GM12878 (cell line): ENCODE results near the gene DCC.

Experiments used
- BACH1 ChIP-seq: fragments of 450-650 bp; IDR thresholded peaks from 2 replicates; pipeline ENCODE4 v1.6.1; 2017; ENCODE audit warnings: mild to moderate bottlenecking, borderline replicate concordance
- CHD4 ChIP-seq: fragments of 200-600 bp; sonication (generic); IDR thresholded peaks from 2 replicates; pipeline ENCODE4 v1.6.1; 2016; ENCODE audit warnings: mild to moderate bottlenecking
- EP300 ChIP-seq, 2 experiments: fragments of 150-350 bp in 1 of 2; IDR thresholded peaks; 2 replicates each; pipeline ENCODE4 v1.6.1; 2011 to 2012; ENCODE audit warnings: low read depth in 2 of 2, low read length in 2 of 2, borderline replicate concordance in 1 of 2, improper control_type of control experiment in 1 of 2, inconsistent platforms in 1 of 2; ENCODE audit not compliant: control insufficient read depth in 1 of 2
- EZH2 ChIP-seq: IDR thresholded peaks from 2 replicates; pipeline ENCODE4 v1.6.1; 2012; ENCODE audit warnings: low read depth, mild to moderate bottlenecking, control low read depth, inconsistent platforms, low read length, borderline replicate concordance; ENCODE audit not compliant: control insufficient read depth
- FOS ChIP-seq: IDR thresholded peaks from 3 replicates; pipeline ENCODE4 v1.6.1; 2011; ENCODE audit warnings: borderline replicate concordance; ENCODE audit not compliant: insufficient read length; ENCODE audit errors: extremely low read depth
- JUND ChIP-seq: IDR thresholded peaks from 2 replicates; pipeline ENCODE4 v1.6.1; 2012; ENCODE audit warnings: low read depth, mild to moderate bottlenecking, low read length, improper control_type of control experiment, moderate library complexity
- MYC ChIP-seq: IDR thresholded peaks from 2 replicates; pipeline ENCODE4 v1.6.1; 2011; ENCODE audit warnings: mild to moderate bottlenecking, low read length, moderate library complexity, inconsistent platforms; ENCODE audit not compliant: insufficient read depth, insufficient replicate concordance, insufficient read length, severe bottlenecking
- POLR2A ChIP-seq: IDR thresholded peaks from 2 replicates; pipeline ENCODE4 v1.6.1; 2011; ENCODE audit warnings: low read depth, mild to moderate bottlenecking, low read length
- RAD21 ChIP-seq: IDR thresholded peaks from 2 replicates; pipeline ENCODE4 v1.6.1; 2011; ENCODE audit warnings: mild to moderate bottlenecking, low read depth, low read length, moderate library complexity; ENCODE audit not compliant: insufficient read depth
- SP1 ChIP-seq: IDR thresholded peaks from one replicate; pipeline ENCODE4 v1.6.1; 2011; ENCODE audit warnings: low read depth, low read length
- ZBTB11 ChIP-seq: fragments of 450-650 bp; formaldehyde crosslinking; IDR thresholded peaks from 2 replicates; pipeline ENCODE4 v1.5.0; 2022; ENCODE audit warnings: mild to moderate bottlenecking, missing genetic modification characterization
- TF ChIP-seq, protein P1 (sequence below), 3 experiments: IDR thresholded peaks in 2 of 3; conservative IDR thresholded peaks in 1 of 3; 2 replicates each; pipeline ENCODE4 v1.5.1; 2011; ENCODE audit warnings: low read depth in 3 of 3, low read length in 3 of 3, mild to moderate bottlenecking in 3 of 3, control low read depth in 2 of 3, moderate library complexity in 2 of 3, inconsistent platforms in 1 of 3, mixed read lengths in 1 of 3; ENCODE audit not compliant: control insufficient read depth in 2 of 3, insufficient read depth in 1 of 3; ENCODE audit errors: extremely low read depth in 1 of 3
- TF ChIP-seq, protein P2 (sequence below): IDR thresholded peaks from 2 replicates; pipeline ENCODE4 v1.6.1; 2012; ENCODE audit warnings: low read depth, low read length, improper control_type of control experiment
- TF ChIP-seq, protein P3 (sequence below): IDR thresholded peaks from 2 replicates; pipeline ENCODE4 v1.6.1; 2012; ENCODE audit warnings: mild to moderate bottlenecking, low read depth, low read length

DNA sequence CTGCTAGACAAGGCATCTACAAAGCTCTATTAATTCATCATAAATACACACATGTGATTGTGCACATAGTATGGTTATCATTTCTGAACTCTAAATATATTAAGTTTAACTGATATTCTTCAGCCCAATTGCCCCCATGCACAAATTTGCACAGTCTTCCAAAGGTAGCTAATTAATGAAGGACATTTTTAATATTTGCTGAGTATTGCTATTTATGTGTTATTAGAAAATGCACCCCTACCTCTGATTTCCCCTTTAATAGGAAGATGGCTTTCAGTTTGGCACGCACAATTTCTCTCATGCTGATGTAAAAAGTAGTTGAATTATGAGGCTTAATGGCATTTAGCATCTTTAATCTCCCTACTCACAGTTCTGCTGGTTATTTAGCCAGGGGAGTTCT lies 242.1 kb downstream of the DCC start:
- TF ChIP-seq BACH1 (no peak), EP300 (IDR thresholded peaks at IDR 0.05; ENCODE audit: borderline replicate concordance in 1 of 2, control insufficient read depth in 1 of 2, low read depth in 2 of 2, low read length in 2 of 2) (no peak), ZBTB11 (CRISPR knock-in tag) (no peak), EZH2 (no peak), JUND (no peak), RAD21 (no peak), MYC (no peak), POLR2A (no peak), SP1 (no peak), CHD4 (no peak), FOS (no peak)
- TF ChIP-seq, protein P1, sequence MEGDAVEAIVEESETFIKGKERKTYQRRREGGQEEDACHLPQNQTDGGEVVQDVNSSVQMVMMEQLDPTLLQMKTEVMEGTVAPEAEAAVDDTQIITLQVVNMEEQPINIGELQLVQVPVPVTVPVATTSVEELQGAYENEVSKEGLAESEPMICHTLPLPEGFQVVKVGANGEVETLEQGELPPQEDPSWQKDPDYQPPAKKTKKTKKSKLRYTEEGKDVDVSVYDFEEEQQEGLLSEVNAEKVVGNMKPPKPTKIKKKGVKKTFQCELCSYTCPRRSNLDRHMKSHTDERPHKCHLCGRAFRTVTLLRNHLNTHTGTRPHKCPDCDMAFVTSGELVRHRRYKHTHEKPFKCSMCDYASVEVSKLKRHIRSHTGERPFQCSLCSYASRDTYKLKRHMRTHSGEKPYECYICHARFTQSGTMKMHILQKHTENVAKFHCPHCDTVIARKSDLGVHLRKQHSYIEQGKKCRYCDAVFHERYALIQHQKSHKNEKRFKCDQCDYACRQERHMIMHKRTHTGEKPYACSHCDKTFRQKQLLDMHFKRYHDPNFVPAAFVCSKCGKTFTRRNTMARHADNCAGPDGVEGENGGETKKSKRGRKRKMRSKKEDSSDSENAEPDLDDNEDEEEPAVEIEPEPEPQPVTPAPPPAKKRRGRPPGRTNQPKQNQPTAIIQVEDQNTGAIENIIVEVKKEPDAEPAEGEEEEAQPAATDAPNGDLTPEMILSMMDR (IDR thresholded peaks at IDR 0.05 in 2 of 3, conservative IDR thresholded peaks at IDR 0.05 in 1 of 3; ENCODE audit: control insufficient read depth in 2 of 3, extremely low read depth in 1 of 3, insufficient read depth in 1 of 3, low read depth in 3 of 3, low read length in 3 of 3), result no peak
- TF ChIP-seq, protein P2, sequence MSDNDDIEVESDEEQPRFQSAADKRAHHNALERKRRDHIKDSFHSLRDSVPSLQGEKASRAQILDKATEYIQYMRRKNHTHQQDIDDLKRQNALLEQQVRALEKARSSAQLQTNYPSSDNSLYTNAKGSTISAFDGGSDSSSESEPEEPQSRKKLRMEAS, result no peak
- TF ChIP-seq, protein P3, sequence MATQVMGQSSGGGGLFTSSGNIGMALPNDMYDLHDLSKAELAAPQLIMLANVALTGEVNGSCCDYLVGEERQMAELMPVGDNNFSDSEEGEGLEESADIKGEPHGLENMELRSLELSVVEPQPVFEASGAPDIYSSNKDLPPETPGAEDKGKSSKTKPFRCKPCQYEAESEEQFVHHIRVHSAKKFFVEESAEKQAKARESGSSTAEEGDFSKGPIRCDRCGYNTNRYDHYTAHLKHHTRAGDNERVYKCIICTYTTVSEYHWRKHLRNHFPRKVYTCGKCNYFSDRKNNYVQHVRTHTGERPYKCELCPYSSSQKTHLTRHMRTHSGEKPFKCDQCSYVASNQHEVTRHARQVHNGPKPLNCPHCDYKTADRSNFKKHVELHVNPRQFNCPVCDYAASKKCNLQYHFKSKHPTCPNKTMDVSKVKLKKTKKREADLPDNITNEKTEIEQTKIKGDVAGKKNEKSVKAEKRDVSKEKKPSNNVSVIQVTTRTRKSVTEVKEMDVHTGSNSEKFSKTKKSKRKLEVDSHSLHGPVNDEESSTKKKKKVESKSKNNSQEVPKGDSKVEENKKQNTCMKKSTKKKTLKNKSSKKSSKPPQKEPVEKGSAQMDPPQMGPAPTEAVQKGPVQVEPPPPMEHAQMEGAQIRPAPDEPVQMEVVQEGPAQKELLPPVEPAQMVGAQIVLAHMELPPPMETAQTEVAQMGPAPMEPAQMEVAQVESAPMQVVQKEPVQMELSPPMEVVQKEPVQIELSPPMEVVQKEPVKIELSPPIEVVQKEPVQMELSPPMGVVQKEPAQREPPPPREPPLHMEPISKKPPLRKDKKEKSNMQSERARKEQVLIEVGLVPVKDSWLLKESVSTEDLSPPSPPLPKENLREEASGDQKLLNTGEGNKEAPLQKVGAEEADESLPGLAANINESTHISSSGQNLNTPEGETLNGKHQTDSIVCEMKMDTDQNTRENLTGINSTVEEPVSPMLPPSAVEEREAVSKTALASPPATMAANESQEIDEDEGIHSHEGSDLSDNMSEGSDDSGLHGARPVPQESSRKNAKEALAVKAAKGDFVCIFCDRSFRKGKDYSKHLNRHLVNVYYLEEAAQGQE, result no peak
